Endothelial cell of umbilical vein (primary cell): ENCODE data around the gene DENND5A. TPM values are rescaled to one million over a fixed set of nuclear protein-coding genes. Genes with fewer than 3 reads are reported as not detected.

Experiments used
- BruUV-seq: library from RNA; stranded (reverse); fragments of 400-500 nt; replicated peaks from 2 replicates; lab custom pipeline; 2021; lab: Mats Ljungman, UMichigan
- CTCF ChIA-PET: fragments of 300-600, 350-600 bp; sonication (Branson Sonifier 250); formaldehyde crosslinking; loops from one replicate; lab custom pipeline; 2021; ENCODE audit warnings: antibody characterized with exemption, inconsistent platforms; lab: Charles Lee
- POLR2A ChIA-PET: fragments of 300-600, 350-600 bp; sonication (Branson Sonifier 250); formaldehyde crosslinking; loops from one replicate; lab custom pipeline; 2021; ENCODE audit warnings: antibody characterized with exemption, inconsistent platforms; lab: Charles Lee
- DNase-seq: peaks from one replicate; pipeline ENCODE4 v3.0.0-alpha.2; 2011; ENCODE audit warnings: low read depth, low spot score
- FAIRE-seq: peaks from 2 replicates; lab custom pipeline; 2011; peaks lifted over from hg19 to GRCh38; lab: Jason Lieb, UNC
- H2AFZ ChIP-seq: 2 replicates; pipeline ENCODE4 v1.6.0; 2012; ENCODE audit warnings: low read depth, low read length, control low read depth, inconsistent platforms
- H3K27ac ChIP-seq: 2 replicates; pipeline ENCODE4 v1.5.1; 2011; ENCODE audit warnings: low read depth, mild to moderate bottlenecking, control low read depth, low read length, moderate library complexity; ENCODE audit not compliant: insufficient read depth
- H3K27me3 ChIP-seq, 2 experiments: 2 replicates each; pipeline versions ENCODE4 v1.6.0 to v1.6.1; 2011; ENCODE audit warnings: low read length in 2 of 2, mixed read lengths in 1 of 2; ENCODE audit not compliant: control insufficient read depth in 2 of 2, insufficient read depth in 2 of 2
- H3K36me3 ChIP-seq, 2 experiments: 2 replicates in 1 of 2; 3 replicates in 1 of 2; pipeline ENCODE4 v1.5.1; 2011; ENCODE audit warnings: low read length in 2 of 2, mild to moderate bottlenecking in 1 of 2, moderate library complexity in 1 of 2; ENCODE audit not compliant: control insufficient read depth in 2 of 2, insufficient read depth in 2 of 2; ENCODE audit errors: extremely low read depth in 1 of 2
- H3K4me1 ChIP-seq: 3 replicates; pipeline ENCODE4 v1.5.1; 2011; ENCODE audit warnings: mild to moderate bottlenecking, low read length; ENCODE audit not compliant: control insufficient read depth, insufficient read depth; ENCODE audit errors: extremely low read depth
- H3K4me2 ChIP-seq: 2 replicates; pipeline ENCODE4 v1.6.1; 2011; ENCODE audit warnings: low read length, control low read depth, mixed read lengths; ENCODE audit not compliant: insufficient read depth
- H3K4me3 ChIP-seq, 3 experiments: fragments of 200-600 bp in 1 of 3; sonication (generic), shearing (Covaris generic) in 1 of 3; replicated peaks in 1 of 3; 2 replicates each; pipeline ENCODE4 v1.5.1; 2011 to 2016; ENCODE audit warnings: control low read depth in 3 of 3, low read length in 3 of 3, mild to moderate bottlenecking in 2 of 3, inconsistent platforms in 1 of 3, low read depth in 1 of 3, moderate library complexity in 1 of 3; ENCODE audit not compliant: insufficient read depth in 1 of 3
- H3K79me2 ChIP-seq: 2 replicates; pipeline ENCODE4 v1.6.0; 2012; ENCODE audit warnings: low read length, inconsistent platforms; ENCODE audit not compliant: control insufficient read depth, insufficient read depth
- H3K9ac ChIP-seq: replicated peaks from 2 replicates; pipeline ENCODE3; 2011; ENCODE audit warnings: low read length, control low read depth; ENCODE audit not compliant: insufficient read depth; ENCODE audit errors: extremely low read depth
- H3K9me1 ChIP-seq: replicated peaks from 3 replicates; pipeline ENCODE4 v1.6.0; 2011; ENCODE audit warnings: mild to moderate bottlenecking, low read length; ENCODE audit not compliant: control insufficient read depth, insufficient read depth; ENCODE audit errors: extremely low read depth
- H3K9me3 ChIP-seq: replicated peaks from 2 replicates; pipeline ENCODE4 v1.5.1; 2012; ENCODE audit warnings: low read length, inconsistent platforms; ENCODE audit not compliant: control insufficient read depth, insufficient read depth
- H4K20me1 ChIP-seq: replicated peaks from 2 replicates; pipeline ENCODE3; 2011; ENCODE audit warnings: mild to moderate bottlenecking, low read length; ENCODE audit not compliant: control insufficient read depth, insufficient read depth; ENCODE audit errors: extremely low read depth
- EZH2 ChIP-seq: IDR thresholded peaks from 2 replicates; pipeline ENCODE4 v1.6.1; 2012; ENCODE audit warnings: borderline replicate concordance, low read depth, mild to moderate bottlenecking, moderate library complexity, low read length, inconsistent platforms; ENCODE audit not compliant: severe bottlenecking
- FOS ChIP-seq: IDR thresholded peaks from 2 replicates; pipeline ENCODE4 v1.6.1; 2011; ENCODE audit warnings: mild to moderate bottlenecking, low read length, moderate library complexity, borderline replicate concordance; ENCODE audit not compliant: insufficient read depth
- GATA2 ChIP-seq: IDR thresholded peaks from 2 replicates; pipeline ENCODE4 v1.7.0; 2011; ENCODE audit warnings: low read depth, mild to moderate bottlenecking, moderate library complexity, mixed read lengths, low read length; ENCODE audit not compliant: insufficient read length, insufficient read depth
- JUN ChIP-seq: IDR thresholded peaks from 2 replicates; pipeline ENCODE4 v1.6.1; 2011; ENCODE audit warnings: borderline replicate concordance, low read depth; ENCODE audit not compliant: insufficient read length, insufficient read depth
- MAX ChIP-seq: IDR thresholded peaks from 2 replicates; pipeline ENCODE4 v1.6.1; 2011; ENCODE audit not compliant: insufficient read depth, insufficient read length
- MYC ChIP-seq: IDR thresholded peaks from one replicate; pipeline ENCODE4 v1.6.1; 2011; ENCODE audit warnings: mild to moderate bottlenecking, low read depth, low read length
- POLR2A ChIP-seq: IDR thresholded peaks from 2 replicates; pipeline ENCODE4 v1.6.1; 2012; ENCODE audit warnings: low read depth, mild to moderate bottlenecking, control low read depth, low read length
- POLR2AphosphoS5 ChIP-seq: IDR thresholded peaks from 2 replicates; pipeline ENCODE4 v1.6.1; 2012; ENCODE audit warnings: low read depth, mild to moderate bottlenecking, control low read depth, low read length, moderate library complexity; ENCODE audit not compliant: insufficient read depth
- dilution Hi-C: fragments of 300-500 bp; cut with MboI; formaldehyde crosslinking; loops from one replicate; pipeline ENCODE4 v1.15.0; 2019; ENCODE audit warnings: low sequenced_read_pairs; ENCODE audit not compliant: extremely low pct_ligation_motif_present
- intact Hi-C: fragments of 100-400 bp; cut with micrococcal nuclease; formaldehyde crosslinking; loops from one replicate; pipeline ENCODE4 v1.10.0; 2022
- polyA plus RNA-seq, 4 experiments: library from polyadenylated mRNA; depleted of rRNA in 3 of 4; stranded (reverse) in 3 of 4; unstranded in 1 of 4; fragments of >200 nt; gene quantifications; 2 replicates each; pipeline versions ENCODE4 v1.2.1 to v1.2.3, GENCODE V29; 2011 to 2012; ENCODE audit warnings: missing spikeins in 1 of 4
- total RNA-seq: library from RNA; stranded (reverse); gene quantifications from 2 replicates; pipeline ENCODE4 v1.2.3, GENCODE V29; 2021
- TF ChIP-seq, protein P1 (sequence below), 2 donors: IDR thresholded peaks; 1 replicate in 1 of 2; 2 replicates in 1 of 2; pipeline ENCODE4 v1.5.1; 2011; ENCODE audit warnings: low read length in 2 of 2, mild to moderate bottlenecking in 2 of 2, moderate library complexity in 2 of 2, control low read depth in 1 of 2, inconsistent platforms in 1 of 2, low read depth in 1 of 2; ENCODE audit not compliant: insufficient read depth in 1 of 2; ENCODE audit errors: extremely low read depth in 1 of 2

Gene DENND5A
- total and polyA plus RNA-seq, 2 donors (not counting 3 experiments of a cell fraction or from before 2014, with no cell fraction given) = 116 to 220 TPM

- no peak overlapping the region for H3K4me2 ChIP-seq
- ChIA-PET POLR2A (no interaction called here), CTCF (interaction anchor here (0.6 to 1.5 kb wide), 2 partner anchors 9 to 11 kb away, joined by 3 to 4 read pairs; no protein-coding TSS in a partner anchor)
- no peak overlapping the region for H3K4me3 ChIP-seq
- no peak for TF ChIP-seq POLR2AphosphoS5
- TF ChIP-seq POLR2A = no peak
- no peak for TF ChIP-seq GATA2
- no peak for TF ChIP-seq JUN
- TF ChIP-seq MAX = no peak
- no peak for TF ChIP-seq EZH2
- TF ChIP-seq FOS = no peak
- no peak for TF ChIP-seq MYC
- TF ChIP-seq, protein P1, sequence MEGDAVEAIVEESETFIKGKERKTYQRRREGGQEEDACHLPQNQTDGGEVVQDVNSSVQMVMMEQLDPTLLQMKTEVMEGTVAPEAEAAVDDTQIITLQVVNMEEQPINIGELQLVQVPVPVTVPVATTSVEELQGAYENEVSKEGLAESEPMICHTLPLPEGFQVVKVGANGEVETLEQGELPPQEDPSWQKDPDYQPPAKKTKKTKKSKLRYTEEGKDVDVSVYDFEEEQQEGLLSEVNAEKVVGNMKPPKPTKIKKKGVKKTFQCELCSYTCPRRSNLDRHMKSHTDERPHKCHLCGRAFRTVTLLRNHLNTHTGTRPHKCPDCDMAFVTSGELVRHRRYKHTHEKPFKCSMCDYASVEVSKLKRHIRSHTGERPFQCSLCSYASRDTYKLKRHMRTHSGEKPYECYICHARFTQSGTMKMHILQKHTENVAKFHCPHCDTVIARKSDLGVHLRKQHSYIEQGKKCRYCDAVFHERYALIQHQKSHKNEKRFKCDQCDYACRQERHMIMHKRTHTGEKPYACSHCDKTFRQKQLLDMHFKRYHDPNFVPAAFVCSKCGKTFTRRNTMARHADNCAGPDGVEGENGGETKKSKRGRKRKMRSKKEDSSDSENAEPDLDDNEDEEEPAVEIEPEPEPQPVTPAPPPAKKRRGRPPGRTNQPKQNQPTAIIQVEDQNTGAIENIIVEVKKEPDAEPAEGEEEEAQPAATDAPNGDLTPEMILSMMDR (IDR thresholded peaks at IDR 0.05; ENCODE audit: extremely low read depth in 1 of 2, insufficient read depth in 1 of 2, low read depth in 1 of 2, low read length in 2 of 2) = no peak
- no peak overlapping the region for H3K9ac ChIP-seq
- BruUV-seq = no TSS peak
- dilution Hi-C loops = no loop called here
- H4K20me1 ChIP-seq = no peaks in the 10 kb centered on the region
- H3K79me2 ChIP-seq = no peaks in the 10 kb centered on the region
- no peak for DNase-seq
- peaks cover 22 to 54% of the 10 kb centered on the region in 2 experiments for H3K36me3 ChIP-seq
- FAIRE-seq = no peak
- H2AFZ ChIP-seq = no peak overlapping the region
- H3K4me1 ChIP-seq = peaks cover 18% of the 10 kb centered on the region
- no peaks in the 10 kb centered on the region for H3K27me3 ChIP-seq
- intact Hi-C loops = no loop called here
- H3K9me3 ChIP-seq = no peaks in the 10 kb centered on the region
- H3K27ac ChIP-seq = no peak overlapping the region
- H3K9me1 ChIP-seq = no peaks in the 10 kb centered on the region
Measured at GRCh38 chr11:9146477-9146876, 118.7 kb downstream of the DENND5A start.
